ELF-1 (cell line): ENCODE data around the gene DNASE1L2.

Experiments used
- DNase-seq: peaks from one replicate; pipeline ENCODE4 v3.0.0-alpha.2; 2016; ENCODE audit warnings: low read depth, low spot score

Gene DNASE1L2

GRCh38 chr16:2267913-2268666 is 31.8 kb downstream of the DNASE1L2 start, which contains the start of gene RNPS1:
TSS of gene RNPS1 (minus strand) at chr16:2268126. CDS start at chr16:2264643, 3,483 bp downstream.
- peak; percentile 98 for DNase-seq

GRCh38 chr16:2270070-2270462 is 33.8 kb downstream of the DNASE1L2 start:
- no peak for DNase-seq

GRCh38 chr16:2270588-2271470 is 34.6 kb downstream of the DNASE1L2 start:
- no peak for DNase-seq

GRCh38 chr16:2271848-2272461 is 35.7 kb downstream of the DNASE1L2 start:
- no peak for DNase-seq

GRCh38 chr16:2273484-2273883 is 37.2 kb downstream of the DNASE1L2 start:
- DNase-seq = no peak

GRCh38 chr16:2273931-2274330 is 37.7 kb downstream of the DNASE1L2 start:
- DNase-seq = no peak

GRCh38 chr16:2275476-2276367 is 39.5 kb downstream of the DNASE1L2 start:
- DNase-seq = no peak

GRCh38 chr16:2276368-2277195 is 40.3 kb downstream of the DNASE1L2 start:
- no peak for DNase-seq

- no peak for DNase-seq
Observed at GRCh38 chr16:2277466-2278271, 41.4 kb downstream of the DNASE1L2 start.

- DNase-seq = peak; percentile 35
Observed at GRCh38 chr16:2278272-2278608, 42.0 kb downstream of the DNASE1L2 start.

GRCh38 chr16:2278956-2279800 is 42.9 kb downstream of the DNASE1L2 start:
- DNase-seq = no peak

GRCh38 chr16:2280461-2280860 is 44.2 kb downstream of the DNASE1L2 start:
- no peak for DNase-seq

GRCh38 chr16:2280981-2281542 is 44.8 kb downstream of the DNASE1L2 start:
- peak; percentile 57 for DNase-seq

GRCh38 chr16:2282262-2282661 is 46.0 kb downstream of the DNASE1L2 start:
- no peak for DNase-seq

- DNase-seq = no peak
Observed at GRCh38 chr16:2282866-2283555, 46.8 kb downstream of the DNASE1L2 start.

- no peak for DNase-seq
Observed at GRCh38 chr16:2284001-2284770, 47.9 kb downstream of the DNASE1L2 start.
